A549 (cell line): ENCODE results near the gene TAC3.

Experiments
- EHMT2 ChIP-seq: fragments of 200-600 bp; sonication (generic); IDR thresholded peaks from 2 replicates; pipeline ENCODE4 v1.6.1; 2016; ENCODE audit warnings: antibody characterized with exemption, low read depth, mild to moderate bottlenecking, moderate library complexity
- FOXS1 ChIP-seq: fragments of 250-450 bp; sonication (Bioruptor Pico); IDR thresholded peaks from 2 replicates; pipeline ENCODE4 v1.5.0; 2020; ENCODE audit warnings: mild to moderate bottlenecking, moderate library complexity
- JUNB ChIP-seq: fragments of >200 bp; sonication (Bioruptor Twin); formaldehyde crosslinking; IDR thresholded peaks from 2 replicates; pipeline ENCODE4 v1.6.1; 2016
- TF ChIP-seq, protein P1 (sequence below): fragments of >200 bp; sonication (Bioruptor Twin); formaldehyde crosslinking; IDR thresholded peaks from 3 replicates; pipeline ENCODE4 v1.5.1; 2016

GRCh38 chr12:57010627-57011247 is 5.6 kb downstream of the TAC3 start:
- TF ChIP-seq FOXS1 (CRISPR knock-in tag) (no peak), EHMT2 (no peak), JUNB (no peak)
- TF ChIP-seq, protein P1, sequence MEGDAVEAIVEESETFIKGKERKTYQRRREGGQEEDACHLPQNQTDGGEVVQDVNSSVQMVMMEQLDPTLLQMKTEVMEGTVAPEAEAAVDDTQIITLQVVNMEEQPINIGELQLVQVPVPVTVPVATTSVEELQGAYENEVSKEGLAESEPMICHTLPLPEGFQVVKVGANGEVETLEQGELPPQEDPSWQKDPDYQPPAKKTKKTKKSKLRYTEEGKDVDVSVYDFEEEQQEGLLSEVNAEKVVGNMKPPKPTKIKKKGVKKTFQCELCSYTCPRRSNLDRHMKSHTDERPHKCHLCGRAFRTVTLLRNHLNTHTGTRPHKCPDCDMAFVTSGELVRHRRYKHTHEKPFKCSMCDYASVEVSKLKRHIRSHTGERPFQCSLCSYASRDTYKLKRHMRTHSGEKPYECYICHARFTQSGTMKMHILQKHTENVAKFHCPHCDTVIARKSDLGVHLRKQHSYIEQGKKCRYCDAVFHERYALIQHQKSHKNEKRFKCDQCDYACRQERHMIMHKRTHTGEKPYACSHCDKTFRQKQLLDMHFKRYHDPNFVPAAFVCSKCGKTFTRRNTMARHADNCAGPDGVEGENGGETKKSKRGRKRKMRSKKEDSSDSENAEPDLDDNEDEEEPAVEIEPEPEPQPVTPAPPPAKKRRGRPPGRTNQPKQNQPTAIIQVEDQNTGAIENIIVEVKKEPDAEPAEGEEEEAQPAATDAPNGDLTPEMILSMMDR: no peak
